Mammary epithelial cell (primary cell): ENCODE data around the gene CEACAM16.

Source experiments
- CTCF ChIP-seq, 2 donors: IDR thresholded peaks in 1 of 2; conservative IDR thresholded peaks in 1 of 2; 2 replicates each; pipeline ENCODE4 v1.5.1; 2011 to 2012; ENCODE audit warnings: inconsistent platforms in 2 of 2, low read length in 2 of 2, mild to moderate bottlenecking in 2 of 2, control low read depth in 1 of 2, low read depth in 1 of 2; ENCODE audit not compliant: insufficient read depth in 1 of 2; ENCODE audit errors: extremely low read depth in 1 of 2
- EZH2 ChIP-seq: IDR thresholded peaks from 2 replicates; pipeline ENCODE4 v1.6.1; 2012; ENCODE audit warnings: low read length, inconsistent platforms, borderline replicate concordance

GRCh38 chr19:44686896-44687295 lies 12.1 kb upstream of the CEACAM16 start:
- TF ChIP-seq CTCF (conservative IDR thresholded peaks at IDR 0.05 in 1 of 2, IDR thresholded peaks at IDR 0.05 in 1 of 2; ENCODE audit: extremely low read depth in 1 of 2, insufficient read depth in 1 of 2, low read depth in 1 of 2, low read length in 2 of 2) = no peak
- TF ChIP-seq EZH2 = no peak
